Esophagus squamous epithelium (tissue), 5 donors: ENCODE data around the gene TNFRSF14. TPM values are rescaled to one million over a fixed set of nuclear protein-coding genes. Genes with fewer than 3 reads are reported as not detected.
A peak's percentile ranks its signal among the peaks of the same experiment; 100 is the strongest.

Source experiments
- DNase-seq: peaks from one replicate; lab custom pipeline; 2025; lab: John Stamatoyannopoulos, UW
- H3K27ac ChIP-seq, 4 donors: fragments of 200-600 bp; sonication (generic); one replicate each; pipeline ENCODE4 v1.5.1; 2016 to 2019; ENCODE audit warnings: mild to moderate bottlenecking in 1 of 4
- H3K27me3 ChIP-seq, 4 donors: fragments of 200-600 bp; sonication (generic); 1 replicate in 3 of 4; 2 replicates in 1 of 4; pipeline versions ENCODE4 v1.5.1 to v1.6.0; 2017 to 2021; ENCODE audit warnings: antibody characterized with exemption in 1 of 4
- H3K36me3 ChIP-seq, 3 donors: fragments of 200-600 bp; sonication (generic); one replicate each; pipeline ENCODE4 v1.5.1; 2016 to 2019
- H3K4me1 ChIP-seq, 3 donors: fragments of 200-600 bp; sonication (generic); one replicate each; pipeline ENCODE4 v1.5.1; 2017 to 2019
- H3K4me3 ChIP-seq, 4 donors: fragments of 200-600 bp; sonication (generic); 1 replicate in 3 of 4; 2 replicates in 1 of 4; pipeline ENCODE4 v1.5.1; 2016 to 2019; ENCODE audit warnings: mild to moderate bottlenecking in 2 of 4, moderate library complexity in 1 of 4
- H3K9me3 ChIP-seq, 3 donors: fragments of 200-600 bp; sonication (generic); one replicate each; pipeline ENCODE4 v1.5.1; 2016 to 2019
- CTCF ChIP-seq, 6 experiments: fragments of 450-650 bp in 4 of 6; fragments of 200-600 bp in 2 of 6; sonication (generic) in 2 of 6; IDR thresholded peaks; one replicate each; pipeline ENCODE4 v1.5.1; 2016 to 2019; ENCODE audit warnings: antibody characterized with exemption in 6 of 6, mild to moderate bottlenecking in 4 of 6, moderate library complexity in 4 of 6
- POLR2A ChIP-seq, 4 donors: fragments of 450-650 bp; IDR thresholded peaks; one replicate each; pipeline ENCODE4 v1.6.1; 2017; ENCODE audit warnings: antibody characterized with exemption in 4 of 4, mild to moderate bottlenecking in 4 of 4, moderate library complexity in 3 of 4
- WGBS, 2 donors: methylation state at CpG; one replicate each; pipeline ENCODE4 v1.1.5; 2018; 5-methylcytosine and 5-hydroxymethylcytosine counted together
- intact Hi-C: fragments of 100-400 bp; cut with DNase I; formaldehyde crosslinking; loops from one replicate; pipeline ENCODE4 v1.15.0; 2022
- total RNA-seq, 4 donors: library from RNA; depleted of rRNA; stranded (reverse); fragments of >200 nt; gene quantifications; one replicate each; pipeline ENCODE4 v1.1.0, GENCODE V29; 2016
- donor health status: DM: yes; HTN: yes; CAD: no.

TNFRSF14 gene
- total RNA-seq, 4 donors from 2014 or later = 13.8 to 39.5 (median 19.6) TPM

GRCh38 chr1:2591581-2592261, 35.5 kb downstream of the TNFRSF14 start:
- TF ChIP-seq CTCF (IDR thresholded peaks at IDR 0.05) = no peak
- no peak for TF ChIP-seq POLR2A (IDR thresholded peaks at IDR 0.05)

GRCh38 chr1:2592672-2593071, 36.5 kb downstream of the TNFRSF14 start:
- no peak for TF ChIP-seq POLR2A (IDR thresholded peaks at IDR 0.05)
- TF ChIP-seq CTCF (IDR thresholded peaks at IDR 0.05) = no peak
- no peaks in the 10 kb centered on the region for H3K9me3 ChIP-seq
- no peak for DNase-seq
- H3K36me3 ChIP-seq = peaks cover 0 to 20% (median 0%) of the 10 kb centered on the region in 3 donors
- H3K4me1 ChIP-seq = peaks cover 8 to 42% (median 9%) of the 10 kb centered on the region in 3 donors
- 20 to 60% methylated on average over 2 to 3 of the region's 15 CpGs for WGBS, 2 donors
- H3K27ac ChIP-seq = no peak overlapping the region
- peak overlapping the region in 2 of 4 donors; percentile 29 to 33 for H3K4me3 ChIP-seq
- peaks cover 0 to 26% (median 0%) of the 10 kb centered on the region in 4 donors for H3K27me3 ChIP-seq
- intact Hi-C loops = no loop called here

More at GRCh38 chr1:2591581-2592261, 35.5 kb downstream of the TNFRSF14 start:
- Histone ChIP-seq H3K4me1 (peaks cover 15 to 51% (median 15%) of the 10 kb centered on the region in 3 donors), H3K9me3 (no peaks in the 10 kb centered on the region), H3K27ac (no peak overlapping the region), H3K36me3 (peaks cover 0 to 20% (median 0%) of the 10 kb centered on the region in 3 donors), H3K27me3 (peaks cover 0 to 22% (median 0%) of the 10 kb centered on the region in 4 donors), H3K4me3 (no peak overlapping the region)
- WGBS, 2 donors = 92 to 100% methylated on average over 2 to 5 of the region's 12 CpGs
- intact Hi-C loops = no loop called here
- no peak for DNase-seq

- Histone ChIP-seq H3K9me3 (no peaks in the 10 kb centered on the region), H3K4me1 (peaks cover 3 to 35% (median 7%) of the 10 kb centered on the region in 3 donors), H3K36me3 (peaks cover 0 to 20% (median 0%) of the 10 kb centered on the region in 3 donors), H3K4me3 (peak overlapping the region in 2 of 4 donors; percentile 24 to 52), H3K27ac (no peak overlapping the region), H3K27me3 (peaks cover 0 to 26% (median 0%) of the 10 kb centered on the region in 4 donors)
- TF ChIP-seq CTCF (IDR thresholded peaks at IDR 0.05) (no peak), POLR2A (IDR thresholded peaks at IDR 0.05) (no peak)
- DNase-seq = no peak
- intact Hi-C loops = no loop called here
- 53 to 67% methylated on average over 3 of the region's 26 CpGs for WGBS, 2 donors
Observed at GRCh38 chr1:2593251-2593878, 37.2 kb downstream of the TNFRSF14 start.

- Histone ChIP-seq H3K27ac (no peak overlapping the region), H3K4me3 (peak overlapping the region in 3 of 4 donors; percentile 24 to 52 (median 34)), H3K9me3 (no peaks in the 10 kb centered on the region), H3K4me1 (peaks cover 0 to 28% (median 7%) of the 10 kb centered on the region in 3 donors), H3K27me3 (peaks cover 0 to 26% (median 0%) of the 10 kb centered on the region in 4 donors), H3K36me3 (peaks cover 0 to 13% (median 0%) of the 10 kb centered on the region in 3 donors)
- TF ChIP-seq POLR2A (IDR thresholded peaks at IDR 0.05) (no peak), CTCF (IDR thresholded peaks at IDR 0.05) (no peak)
- DNase-seq = no peak
- intact Hi-C loops = no loop called here
- 33 to 40% methylated on average over 5 to 10 of the region's 20 CpGs for WGBS, 2 donors
Observed at GRCh38 chr1:2594001-2594640, 38.0 kb downstream of the TNFRSF14 start.
